ENCODE measurements around the gene COL12A1.

Gene COL12A1

GRCh38 chr6:75176076-75176582 lies 29.7 kb downstream of the COL12A1 start:
- no peak for DNase-seq

GRCh38 chr6:75171986-75172385 lies 33.9 kb downstream of the COL12A1 start:
- no peak for DNase-seq

GRCh38 chr6:75171567-75171966 lies 34.3 kb downstream of the COL12A1 start:
- DNase-seq = no peak

GRCh38 chr6:75170691-75171560 lies 34.9 kb downstream of the COL12A1 start:
- DNase-seq = no peak

- DNase-seq = no peak
Observed at GRCh38 chr6:75169689-75170586, 35.9 kb downstream of the COL12A1 start.

GRCh38 chr6:75167851-75168250 lies 38.0 kb downstream of the COL12A1 start:
- no peak for DNase-seq

GRCh38 chr6:75167325-75167724 lies 38.5 kb downstream of the COL12A1 start:
- no peak for DNase-seq

GRCh38 chr6:75166773-75167172 lies 39.1 kb downstream of the COL12A1 start:
- no peak for DNase-seq

GRCh38 chr6:75166236-75166635 lies 39.6 kb downstream of the COL12A1 start:
- DNase-seq = no peak

GRCh38 chr6:75158176-75158575 lies 47.7 kb downstream of the COL12A1 start:
- DNase-seq = no peak

- no peak for DNase-seq
Observed at GRCh38 chr6:75157336-75157735, 48.5 kb downstream of the COL12A1 start.

GRCh38 chr6:75156186-75156878 lies 49.5 kb downstream of the COL12A1 start:
- no peak for DNase-seq

GRCh38 chr6:75155631-75156030 lies 50.2 kb downstream of the COL12A1 start:
- DNase-seq = no peak

GRCh38 chr6:75154973-75155372 lies 50.9 kb downstream of the COL12A1 start:
- no peak for DNase-seq

GRCh38 chr6:75150685-75151412 lies 55.0 kb downstream of the COL12A1 start:
- no peak for DNase-seq

- DNase-seq = no peak
Observed at GRCh38 chr6:75149696-75150095, 56.2 kb downstream of the COL12A1 start.

- no peak for DNase-seq
Observed at GRCh38 chr6:75149240-75149639, 56.6 kb downstream of the COL12A1 start.

- no peak for DNase-seq
Observed at GRCh38 chr6:75147512-75147911, 58.3 kb downstream of the COL12A1 start.

GRCh38 chr6:75145976-75146375 lies 59.9 kb downstream of the COL12A1 start:
- DNase-seq = no peak

GRCh38 chr6:75145211-75145610 lies 60.6 kb downstream of the COL12A1 start:
- DNase-seq = no peak

GRCh38 chr6:75144386-75144785 lies 61.5 kb downstream of the COL12A1 start:
- DNase-seq = no peak

- DNase-seq = no peak
Observed at GRCh38 chr6:75143191-75143590, 62.7 kb downstream of the COL12A1 start.

Data from NCI-H446 treated with DMSO at 0.1 percent for 48 hours (cell line).